Retina (tissue), 1 donor: Measurements from ENCODE around the gene MICU1.
"Not testable (repeated sequence)": the region's sequence is repeated elsewhere in the genome, so short reads cannot be mapped to it uniquely, and the experiment has no call there.

Experiments used
- DNase-seq: peaks from one replicate; pipeline ENCODE4 v3.0.0-alpha.2; 2016

Gene MICU1

DNA sequence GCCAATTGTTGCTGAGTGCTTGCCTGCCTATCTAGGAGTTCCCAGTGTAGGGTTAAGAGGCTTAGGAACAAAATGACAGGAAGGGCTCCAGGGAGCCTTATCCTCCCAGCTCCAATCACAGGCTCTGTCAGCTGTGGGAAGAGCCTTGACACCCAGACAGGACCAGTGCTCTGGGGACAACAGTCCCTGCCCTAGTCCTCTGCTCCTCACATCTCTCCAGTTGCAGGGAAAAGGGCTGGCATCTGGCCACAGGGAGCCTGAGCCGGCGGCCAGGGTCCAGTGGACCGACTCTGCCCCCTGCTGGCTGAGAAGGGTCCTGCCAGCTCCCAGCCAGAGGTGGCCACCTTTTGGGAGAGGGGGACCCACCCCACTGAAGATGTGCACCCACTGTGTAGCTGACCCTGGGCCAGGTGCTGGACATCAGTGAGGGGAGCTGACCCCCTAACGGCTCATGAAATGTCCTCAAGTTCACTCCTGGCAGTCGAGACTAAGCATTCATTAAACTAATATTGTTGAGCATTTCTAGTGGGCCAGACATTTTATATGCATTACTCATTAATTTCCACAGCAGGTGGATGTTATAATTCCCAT lies 288.7 kb downstream of the MICU1 start:
- peak; percentile 83 for DNase-seq

- peak; percentile 21 for DNase-seq
Measured at GRCh38 chr10:72336259-72337038, 289.4 kb downstream of the MICU1 start.

DNA sequence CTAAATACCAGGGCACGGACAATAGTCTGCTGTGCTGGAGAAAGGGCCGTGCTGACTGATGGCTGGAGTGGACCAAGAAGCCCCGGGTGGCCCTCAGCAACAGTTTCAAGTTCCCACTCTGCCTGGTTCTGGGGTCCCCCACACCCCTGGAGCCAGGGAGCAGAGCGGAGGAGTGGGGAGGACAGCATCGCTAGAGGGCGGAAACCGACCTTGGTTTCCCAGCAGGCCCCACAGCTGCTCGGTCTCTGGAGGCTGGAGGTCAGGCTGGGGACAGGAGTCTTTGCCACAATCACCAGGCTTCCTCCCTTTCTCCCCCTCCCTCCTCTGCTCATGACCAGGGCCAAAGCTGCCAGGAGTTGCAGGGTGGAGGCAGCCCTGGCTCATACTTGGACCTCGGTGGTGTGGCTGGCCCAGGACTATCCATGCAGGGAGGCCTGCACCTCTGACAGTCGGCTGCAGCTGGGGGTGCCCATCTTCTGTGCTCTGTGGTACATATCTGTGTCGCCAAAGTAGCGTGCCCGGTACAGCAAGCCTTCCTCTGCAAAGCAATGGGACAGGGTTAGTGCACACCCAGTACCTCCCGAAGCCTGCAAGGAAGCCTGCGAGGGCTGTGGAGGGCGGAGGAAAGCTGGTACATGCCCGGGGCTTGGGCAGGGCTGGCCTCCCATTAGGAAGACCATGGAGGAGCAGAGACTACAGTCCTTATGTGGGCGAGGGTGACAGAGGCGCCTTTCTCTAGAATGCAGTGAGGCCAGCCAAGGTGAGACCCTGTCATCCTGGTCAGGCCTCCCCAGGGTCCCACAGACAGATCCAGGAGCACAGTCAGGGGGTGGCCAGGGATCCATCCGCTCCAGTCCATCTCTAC lies 290.3 kb downstream of the MICU1 start:
- DNase-seq: peak; percentile 82

- peak; percentile 83 for DNase-seq
Measured at GRCh38 chr10:72334825-72335393, 291.0 kb downstream of the MICU1 start.

DNA sequence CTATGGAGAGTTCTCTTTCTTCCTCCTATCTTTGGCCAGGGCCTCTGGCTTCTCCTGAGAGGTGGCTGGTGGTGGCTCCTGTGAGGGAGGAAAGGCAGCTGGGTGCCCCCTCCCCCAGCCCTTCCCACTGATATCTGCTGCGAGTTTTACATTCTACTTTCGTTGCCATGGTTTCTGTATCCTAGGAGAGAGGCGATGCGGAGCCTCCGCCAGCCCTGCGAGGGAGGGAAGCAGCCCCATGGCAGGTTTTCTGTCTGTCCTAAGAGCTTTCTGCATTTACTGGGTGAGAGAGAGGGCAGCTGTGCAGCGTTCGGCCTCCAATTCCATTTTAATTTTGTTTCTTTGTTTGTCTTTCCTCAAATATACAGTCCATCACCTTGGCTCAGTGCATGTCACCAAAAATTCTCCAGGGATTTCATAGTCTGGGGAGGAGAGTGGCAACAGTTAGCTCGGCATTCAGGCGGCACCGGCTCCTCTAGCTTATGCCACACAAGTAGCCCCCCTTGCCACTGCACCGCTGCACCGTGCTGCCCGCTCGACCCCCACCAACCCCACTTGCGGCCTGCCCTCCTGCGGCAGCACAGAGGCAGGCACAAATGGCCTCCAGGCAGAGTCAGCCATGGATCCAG lies 291.6 kb downstream of the MICU1 start:
- peak; percentile 90 for DNase-seq

DNA sequence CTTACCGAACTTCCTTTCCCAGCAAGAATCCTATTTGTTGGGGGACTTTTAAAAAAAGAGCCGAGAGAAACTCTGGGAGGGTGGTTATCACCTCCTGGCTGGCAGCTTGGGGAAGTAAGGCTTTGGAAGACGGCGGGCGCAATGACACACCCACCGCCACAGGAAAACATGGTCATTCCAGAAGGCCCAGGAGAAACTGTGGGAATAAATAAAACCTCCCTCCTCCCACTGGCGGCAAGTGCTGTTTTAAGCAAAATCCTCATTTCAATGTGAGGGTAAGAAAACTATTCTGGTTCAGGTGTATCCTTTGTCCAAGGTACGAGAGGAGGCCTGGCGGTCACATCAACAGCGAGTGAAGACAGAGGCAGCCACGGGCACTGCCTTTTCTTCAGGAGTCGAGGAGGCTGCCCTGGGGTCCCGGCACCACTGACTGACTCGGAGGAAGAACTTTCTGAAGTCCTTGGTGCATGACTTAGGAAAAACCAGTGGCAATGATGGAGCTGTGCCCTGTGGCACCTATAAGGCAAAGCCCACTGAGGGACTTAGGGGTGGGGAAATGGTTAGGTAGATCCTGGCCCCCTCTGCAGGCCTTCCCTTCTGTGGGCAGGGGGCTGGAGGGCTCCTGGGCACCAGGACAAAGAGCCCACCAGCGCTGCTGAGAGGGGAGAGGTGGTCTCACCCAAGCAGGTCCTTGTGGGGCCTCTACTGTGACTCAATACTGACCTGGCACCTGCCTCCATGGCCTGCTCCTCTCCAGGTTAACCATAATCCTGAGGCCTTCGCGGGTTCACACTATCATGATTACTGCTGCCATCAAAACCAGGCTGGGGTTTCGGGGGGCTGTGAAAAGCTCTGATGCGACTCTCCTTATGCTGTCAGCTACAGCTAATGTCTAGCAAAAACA lies 292.5 kb downstream of the MICU1 start:
- DNase-seq: peak; percentile 38

GRCh38 chr10:72332423-72333111 lies 293.3 kb downstream of the MICU1 start:
- peak; percentile 63 for DNase-seq

- peak; percentile 88 for DNase-seq
Measured at GRCh38 chr10:72331575-72332422, 294.1 kb downstream of the MICU1 start.

DNA sequence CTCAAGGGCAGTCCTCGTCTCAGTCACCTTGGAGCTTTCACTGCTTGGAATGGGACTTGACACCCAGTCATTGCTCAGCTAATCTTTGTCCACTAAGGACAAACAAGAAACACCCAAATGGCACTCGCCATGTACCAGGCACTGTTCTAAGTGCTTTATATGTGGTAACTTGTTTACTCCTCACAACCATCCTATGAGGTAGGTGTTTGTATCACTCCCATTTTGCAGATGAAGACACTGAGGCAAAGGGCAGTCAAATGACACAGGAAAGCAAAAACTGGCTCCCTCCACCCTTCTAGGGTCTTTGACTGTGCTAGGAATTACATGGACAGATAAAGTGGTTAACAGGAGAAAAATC lies 295.8 kb downstream of the MICU1 start:
- DNase-seq: no peak

DNA sequence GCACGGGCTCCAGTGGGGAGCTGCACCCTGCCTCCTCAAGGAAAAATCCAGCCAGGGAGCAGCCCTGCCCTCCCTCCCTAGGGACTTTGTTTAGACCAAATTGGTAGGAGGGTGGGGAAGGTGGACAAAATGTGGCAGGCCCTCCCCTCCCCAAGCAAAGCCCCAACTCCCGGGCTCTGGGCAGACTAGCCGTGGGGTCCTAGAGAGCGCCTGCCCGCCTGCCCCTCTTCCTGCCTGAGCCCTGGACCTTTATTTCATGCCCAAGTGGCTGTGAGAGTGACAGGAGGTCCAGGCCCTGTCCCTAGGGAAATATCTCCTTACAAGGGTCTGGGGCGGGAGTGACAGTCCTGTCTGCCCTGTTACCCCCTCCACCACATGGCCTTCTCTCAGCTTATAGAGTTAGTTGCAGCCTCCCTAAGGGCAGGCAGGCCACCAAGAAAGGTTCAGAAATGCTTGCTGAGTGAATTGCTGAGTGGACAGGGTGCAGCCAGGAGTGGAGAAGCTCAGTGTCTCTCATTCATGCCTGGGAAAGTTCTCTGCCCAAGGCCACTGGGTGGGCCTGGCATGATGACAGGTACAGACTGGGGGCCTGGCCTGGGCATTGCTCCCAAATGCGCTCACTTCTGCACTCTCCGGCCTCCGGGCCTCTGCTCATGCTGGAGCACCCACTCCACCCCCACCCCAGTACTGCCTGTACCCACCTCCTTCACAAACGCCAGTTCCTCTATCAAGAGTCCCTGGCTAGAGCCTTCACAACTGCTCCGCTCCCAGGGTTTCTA lies 296.4 kb downstream of the MICU1 start:
- peak; percentile 70 for DNase-seq

DNA sequence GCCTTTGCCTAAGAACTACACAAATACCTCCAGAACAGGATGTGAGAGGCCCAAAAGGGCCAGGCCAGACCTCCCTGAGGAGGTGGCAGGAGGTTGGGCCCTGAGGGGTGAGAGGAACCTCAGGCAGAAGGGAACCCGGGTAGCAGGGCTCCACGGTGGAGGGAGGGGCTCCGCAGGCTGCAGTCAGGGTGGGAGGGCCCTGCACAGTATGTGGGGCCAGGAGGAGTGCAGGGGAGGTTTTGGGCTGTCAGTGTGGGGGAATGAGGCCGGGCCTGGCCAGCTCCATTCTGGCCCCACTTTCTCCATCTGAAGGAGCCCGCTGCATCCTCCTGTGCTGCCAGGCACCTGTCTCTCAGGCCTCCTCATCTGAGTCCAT lies 297.1 kb downstream of the MICU1 start:
- no peak for DNase-seq

DNA sequence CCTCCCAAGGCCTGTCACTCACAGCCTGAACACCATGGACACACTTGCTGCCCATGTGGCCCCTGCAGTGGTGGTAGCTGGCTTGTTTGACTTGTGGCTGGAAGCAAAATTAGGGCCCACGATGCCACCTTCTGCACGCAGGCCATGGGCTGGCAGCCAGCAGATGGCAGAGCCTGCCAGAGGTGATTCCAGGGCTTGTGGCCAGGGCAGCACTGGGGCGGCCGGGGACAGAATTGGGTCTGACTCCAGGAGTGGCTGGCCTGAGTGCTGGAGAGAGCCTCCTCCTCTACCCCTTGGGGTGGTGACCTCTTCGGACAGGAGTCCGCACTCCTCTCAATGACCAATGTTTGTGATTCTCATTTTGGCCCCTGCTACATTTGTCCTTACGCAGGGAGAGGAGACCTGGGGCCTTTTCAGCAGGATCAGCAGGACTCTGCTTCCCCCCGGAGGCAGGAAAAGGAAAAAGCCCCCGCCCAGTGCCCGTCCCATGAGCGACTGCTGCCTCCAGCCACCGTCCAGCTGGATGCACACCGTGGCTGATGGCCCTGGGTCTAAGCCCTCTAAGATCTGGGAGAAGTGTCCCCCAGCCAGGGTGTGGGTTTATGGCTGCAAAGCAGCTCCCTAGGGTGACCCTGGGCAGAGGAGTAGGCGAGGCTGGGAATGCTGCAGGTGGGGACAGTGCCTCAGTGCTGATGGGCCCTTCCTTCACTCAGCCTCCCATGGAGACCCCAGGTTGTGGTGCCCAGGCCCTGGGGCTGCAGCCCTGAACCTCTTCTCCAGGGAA lies 297.6 kb downstream of the MICU1 start:
- peak; percentile 82 for DNase-seq

DNA sequence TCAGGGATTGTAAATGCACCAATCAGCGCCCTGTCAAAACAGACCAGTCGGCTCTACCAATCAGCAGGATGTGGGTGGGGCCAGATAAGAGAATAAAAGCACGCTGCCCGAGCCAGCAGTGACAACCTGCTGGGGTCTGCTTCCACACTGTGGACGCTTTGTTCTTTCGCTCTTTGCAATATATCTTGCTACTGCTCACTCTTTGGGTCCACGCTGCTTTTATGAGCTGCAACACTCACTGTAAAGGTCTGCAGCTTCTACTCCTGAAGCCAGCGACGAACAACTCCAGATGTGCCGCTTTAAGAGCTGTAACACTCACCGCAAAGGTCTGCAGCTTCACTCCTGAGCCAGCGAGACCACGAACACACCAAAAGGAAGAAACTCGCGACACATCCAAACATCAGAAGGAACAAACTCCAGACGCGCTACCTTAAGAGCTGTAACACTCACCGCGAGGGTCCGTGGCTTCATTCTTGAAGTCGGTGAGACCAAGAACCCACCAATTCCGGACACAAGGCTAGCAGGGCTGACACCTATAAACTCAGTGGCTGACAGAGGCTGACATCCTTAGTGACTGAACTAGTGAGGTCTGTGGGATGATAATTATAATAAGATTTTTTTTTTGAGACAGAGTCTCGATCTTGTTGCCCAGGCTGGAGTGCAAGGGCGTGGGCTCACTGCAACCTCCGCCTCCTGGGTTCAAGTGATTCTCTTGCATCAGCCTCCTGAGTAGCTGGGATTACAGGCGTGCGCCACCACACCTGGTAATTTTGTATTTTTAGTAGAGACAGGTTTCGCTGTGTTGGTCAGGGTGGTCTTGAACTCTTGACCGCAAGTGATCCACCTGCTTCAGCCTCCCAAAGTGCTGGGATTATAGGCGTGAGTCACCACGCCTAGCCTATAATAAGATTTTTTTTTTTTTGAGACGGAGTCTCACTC lies 298.9 kb downstream of the MICU1 start:
- DNase-seq: not testable (repeated sequence)

- peak; percentile 72 for DNase-seq
Measured at GRCh38 chr10:72325243-72326175, 300.4 kb downstream of the MICU1 start.

DNA sequence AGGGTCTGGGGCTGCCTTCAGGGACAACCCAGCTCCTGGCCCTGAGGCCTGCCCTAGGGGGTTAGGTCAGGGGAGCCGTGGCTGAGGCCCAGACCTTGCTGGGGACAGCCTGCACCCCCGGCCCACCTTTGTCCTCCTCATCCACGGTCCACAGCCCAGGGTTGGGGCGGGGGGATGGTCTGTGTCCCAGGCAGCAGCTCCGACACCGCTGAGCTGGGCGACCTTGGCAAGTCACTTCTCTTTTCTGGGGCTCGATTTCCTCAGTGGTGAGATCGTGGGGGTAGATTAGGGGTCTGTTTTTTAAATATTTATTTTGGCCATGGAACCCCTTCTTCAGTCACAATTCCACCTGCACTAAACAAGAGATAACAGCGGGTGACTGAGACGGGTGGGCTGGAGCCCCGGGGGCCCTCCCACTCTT lies 302.1 kb downstream of the MICU1 start:
- no peak for DNase-seq

- no peak for DNase-seq
Measured at GRCh38 chr10:72323108-72323749, 302.6 kb downstream of the MICU1 start.
